ENCODE measurements around the gene KRT4. TPM values are rescaled to one million over a fixed set of nuclear protein-coding genes. Genes with fewer than 3 reads are reported as not detected.

KRT4 gene
- total RNA-seq, 4 donors from 2014 or later, result not detected

DNA sequence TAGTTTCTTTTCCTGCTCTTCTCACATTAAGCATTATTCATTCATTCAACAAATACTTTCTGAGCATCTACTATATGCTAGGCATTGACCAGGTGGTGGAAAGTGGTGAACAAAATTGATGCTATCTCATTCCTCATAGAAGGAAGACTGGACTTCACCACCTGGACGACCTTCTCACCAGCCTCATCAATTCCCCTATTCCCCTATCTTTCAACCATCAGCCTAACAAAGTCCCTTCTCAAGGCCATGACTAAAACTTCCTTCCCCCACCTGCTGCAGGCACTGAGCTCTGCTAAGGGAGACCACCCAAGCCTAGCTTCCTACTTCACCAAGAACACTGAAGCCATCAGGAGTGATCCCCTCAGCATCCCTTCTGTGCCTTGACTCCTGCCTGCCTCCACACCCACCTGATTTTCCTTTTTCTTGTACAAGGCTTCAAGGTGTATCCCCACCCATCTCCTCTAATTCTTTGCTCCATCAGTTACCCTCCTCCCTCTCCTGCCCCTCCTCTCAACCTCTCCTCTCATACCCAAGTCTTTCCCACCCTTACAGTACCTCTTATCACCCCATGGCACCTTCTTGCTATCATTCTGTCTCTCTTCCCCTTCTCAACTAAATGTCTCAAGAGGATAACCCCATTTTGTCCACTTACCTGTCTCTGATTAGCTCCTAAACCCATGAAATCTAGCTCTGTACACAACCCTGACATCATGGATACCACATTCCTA, 56.3 kb downstream of the KRT4 start:
- no peak for ATAC-seq (ENCODE audit: low FRiP score)
- TF ChIP-seq, protein P1, sequence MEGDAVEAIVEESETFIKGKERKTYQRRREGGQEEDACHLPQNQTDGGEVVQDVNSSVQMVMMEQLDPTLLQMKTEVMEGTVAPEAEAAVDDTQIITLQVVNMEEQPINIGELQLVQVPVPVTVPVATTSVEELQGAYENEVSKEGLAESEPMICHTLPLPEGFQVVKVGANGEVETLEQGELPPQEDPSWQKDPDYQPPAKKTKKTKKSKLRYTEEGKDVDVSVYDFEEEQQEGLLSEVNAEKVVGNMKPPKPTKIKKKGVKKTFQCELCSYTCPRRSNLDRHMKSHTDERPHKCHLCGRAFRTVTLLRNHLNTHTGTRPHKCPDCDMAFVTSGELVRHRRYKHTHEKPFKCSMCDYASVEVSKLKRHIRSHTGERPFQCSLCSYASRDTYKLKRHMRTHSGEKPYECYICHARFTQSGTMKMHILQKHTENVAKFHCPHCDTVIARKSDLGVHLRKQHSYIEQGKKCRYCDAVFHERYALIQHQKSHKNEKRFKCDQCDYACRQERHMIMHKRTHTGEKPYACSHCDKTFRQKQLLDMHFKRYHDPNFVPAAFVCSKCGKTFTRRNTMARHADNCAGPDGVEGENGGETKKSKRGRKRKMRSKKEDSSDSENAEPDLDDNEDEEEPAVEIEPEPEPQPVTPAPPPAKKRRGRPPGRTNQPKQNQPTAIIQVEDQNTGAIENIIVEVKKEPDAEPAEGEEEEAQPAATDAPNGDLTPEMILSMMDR (IDR thresholded peaks at IDR 0.05), result no peak
- DNase-seq (ENCODE audit: low spot score), result no peak

Small RNAs within 50 kb of the gene (small RNA-seq; reads per million reads assigned to genes)
- not detected for gene AC107016.2

Other genes with a start within 250 kb of the KRT4 start
- gene KRT74, start 240.3 kb downstream of the KRT4 start, total RNA-seq, result not detected
- gene KRT72, start 212.7 kb downstream of the KRT4 start, total RNA-seq, result under 1 TPM in 1 of 4 donors, not detected in 3; 0.31 TPM
- gene KRT73, start 195.6 kb downstream of the KRT4 start, total RNA-seq, result not detected
- not detected for gene KRT2, start 161.9 kb downstream of the KRT4 start, total RNA-seq
- gene KRT1, start 133.7 kb downstream of the KRT4 start, total RNA-seq, result under 1 TPM in 1 of 4 donors, not detected in 3; 0.47 TPM
- not detected for gene KRT77, start 110.6 kb downstream of the KRT4 start, total RNA-seq
- gene KRT76, start 36.8 kb downstream of the KRT4 start, total RNA-seq, result not detected
- not detected for gene KRT3, start 18.0 kb downstream of the KRT4 start, total RNA-seq
- 1 to 10 TPM in 2 of 4 donors, under 1 TPM in 1, not detected in 1; 0.46 to 2.8 (median 1.7) TPM for gene KRT79, start 20.2 kb upstream of the KRT4 start, total RNA-seq
- 1 to 10 TPM in 1 of 4 donors, not detected in 3; 1.9 TPM for gene KRT78, start 34.9 kb upstream of the KRT4 start, total RNA-seq
- gene KRT8, start 91.0 kb upstream of the KRT4 start, total RNA-seq, result 1,000 to 10,000 TPM in 1 of 4 donors, 100 to 1,000 TPM in 2, 10 to 100 TPM in 1; 92.8 to 1,088 (median 251) TPM
- gene KRT18, start 135.0 kb upstream of the KRT4 start, total RNA-seq, result 1,000 to 10,000 TPM in 1 of 4 donors, 100 to 1,000 TPM in 2, 10 to 100 TPM in 1; 12.1 to 2,005 (median 376) TPM
- gene EIF4B, start 192.3 kb upstream of the KRT4 start, total RNA-seq, result 100 to 1,000 TPM; 449 to 633 (median 553) TPM
- 100 to 1,000 TPM in 3 of 4 donors, 10 to 100 TPM in 1; 97.7 to 444 (median 154) TPM for gene TNS2, start 235.9 kb upstream of the KRT4 start, total RNA-seq